LoVo (cell line): Measurements from ENCODE around the gene FBXL7.

Experiments
- DNase-seq: peaks from one replicate; pipeline ENCODE4 v3.0.0-alpha.2; 2016; ENCODE audit warnings: low spot score

Gene FBXL7

GRCh38 chr5:15499528-15500324 is at the start of gene FBXL7:
TSS of gene FBXL7 (plus strand) at chr5:15500180.
- DNase-seq = no peak

- no peak for DNase-seq
These were observed 49.5 kb upstream of the FBXL7 start for GRCh38 chr5:15450473-15450872.

- no peak for DNase-seq
These were observed 49.0 kb upstream of the FBXL7 start for GRCh38 chr5:15450949-15451348.

GRCh38 chr5:15452030-15452429 is 48.0 kb upstream of the FBXL7 start:
- DNase-seq = no peak

GRCh38 chr5:15452781-15453180 is 47.2 kb upstream of the FBXL7 start:
- DNase-seq = no peak

GRCh38 chr5:15459200-15459599 is 40.8 kb upstream of the FBXL7 start:
- DNase-seq = no peak

GRCh38 chr5:15463231-15463980 is 36.6 kb upstream of the FBXL7 start:
- DNase-seq = no peak

- no peak for DNase-seq
These were observed 27.9 kb upstream of the FBXL7 start for GRCh38 chr5:15472116-15472515.

- no peak for DNase-seq
These were observed 25.7 kb upstream of the FBXL7 start for GRCh38 chr5:15474143-15474719.

GRCh38 chr5:15475367-15475766 is 24.6 kb upstream of the FBXL7 start:
- no peak for DNase-seq

GRCh38 chr5:15476977-15477376 is 23.0 kb upstream of the FBXL7 start:
- no peak for DNase-seq

- DNase-seq = no peak
These were observed 19.5 kb upstream of the FBXL7 start for GRCh38 chr5:15480436-15480835.

- no peak for DNase-seq
These were observed 16.5 kb upstream of the FBXL7 start for GRCh38 chr5:15483351-15484097.

GRCh38 chr5:15487228-15487627 is 12.8 kb upstream of the FBXL7 start:
- DNase-seq = no peak

- DNase-seq = no peak
These were observed 10.3 kb upstream of the FBXL7 start for GRCh38 chr5:15489571-15490235.

- no peak for DNase-seq
These were observed 7.4 kb upstream of the FBXL7 start for GRCh38 chr5:15492545-15492944.

- no peak for DNase-seq
These were observed 6.5 kb upstream of the FBXL7 start for GRCh38 chr5:15493501-15493900.

GRCh38 chr5:15495026-15495425 is 5.0 kb upstream of the FBXL7 start:
- DNase-seq = no peak

- no peak for DNase-seq
These were observed 3.1 kb upstream of the FBXL7 start for GRCh38 chr5:15496886-15497285.

- no peak for DNase-seq
These were observed 483 bp downstream of the FBXL7 start for GRCh38 chr5:15500325-15501001.

GRCh38 chr5:15501091-15501791 is 1.3 kb downstream of the FBXL7 start:
- DNase-seq = no peak
